CD4-positive, alpha-beta T cell treated with Interleukin-10 for 1 hour (primary cell): ENCODE results near the gene TAGLN3.
"Not testable (repeated sequence)": the region's sequence is repeated elsewhere in the genome, so short reads cannot be mapped to it uniquely, and the experiment has no call there.

ENCODE experiments used
- DNase-seq: peaks from one replicate; pipeline ENCODE4 v3.0.0-alpha.2; 2020

Gene TAGLN3

DNA sequence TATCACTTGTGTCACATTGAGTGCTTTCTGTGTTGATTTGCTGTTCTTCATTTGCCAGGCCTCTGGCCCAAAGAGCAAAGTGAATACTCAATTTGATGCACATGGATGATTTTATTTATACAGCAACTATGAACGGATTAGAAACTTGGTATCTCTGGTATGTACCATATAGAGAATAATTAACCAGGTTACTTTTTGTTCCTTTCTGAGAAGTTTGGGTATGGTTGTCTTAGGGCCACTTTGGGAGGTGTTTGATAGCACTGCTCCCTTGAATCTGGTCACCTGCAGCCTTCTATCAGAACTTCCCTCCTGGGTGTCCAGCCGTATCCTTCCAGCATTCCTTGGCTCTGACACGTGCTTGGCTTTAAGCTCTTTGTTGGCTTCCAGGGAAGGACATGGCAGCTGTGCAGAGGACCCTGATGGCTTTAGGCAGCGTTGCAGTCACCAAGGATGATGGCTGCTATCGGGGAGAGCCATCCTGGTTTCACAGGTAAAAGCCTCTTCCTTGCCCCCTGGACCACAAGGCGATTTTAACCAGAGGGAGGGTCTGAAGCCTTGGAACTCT lies 12.7 kb downstream of the TAGLN3 start:
- DNase-seq, result no peak

DNA sequence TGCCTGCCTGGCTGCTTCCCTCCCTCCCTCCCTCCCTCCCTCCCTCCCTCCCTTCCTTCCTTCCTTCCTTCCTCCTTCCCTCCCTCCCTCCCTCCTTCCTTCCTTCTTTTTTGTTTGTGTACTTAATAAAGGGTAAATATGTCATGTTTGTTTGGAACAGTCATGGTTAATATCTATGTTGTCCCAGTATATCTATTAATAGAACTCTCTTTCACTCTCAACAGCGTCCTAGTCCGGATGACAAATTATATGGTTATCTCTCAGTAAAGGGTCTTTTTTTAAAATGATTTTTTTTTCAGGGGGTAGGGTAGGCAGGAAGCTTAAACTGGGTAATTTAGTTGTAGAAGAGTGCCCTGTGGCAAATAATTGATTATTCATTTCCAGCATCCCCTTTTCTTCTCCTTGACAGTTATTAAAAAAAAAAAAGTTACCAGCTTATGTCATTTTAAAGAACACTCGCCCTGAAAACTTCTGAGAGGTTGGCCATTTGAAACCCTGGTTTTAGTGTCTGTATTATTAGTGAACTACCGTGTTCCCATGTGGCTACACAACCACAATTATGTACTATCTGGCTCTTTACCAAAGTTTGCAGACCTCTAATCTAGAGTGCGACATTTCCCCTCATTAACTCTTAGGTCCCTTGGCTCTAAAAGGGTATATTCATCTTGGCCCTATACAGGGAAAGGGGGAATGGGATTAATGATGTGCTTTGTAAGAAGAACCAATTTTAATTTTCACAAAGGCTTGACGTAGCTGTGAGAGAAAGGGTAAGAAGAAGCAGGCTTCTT lies 13.7 kb downstream of the TAGLN3 start:
- DNase-seq, result no peak

DNA sequence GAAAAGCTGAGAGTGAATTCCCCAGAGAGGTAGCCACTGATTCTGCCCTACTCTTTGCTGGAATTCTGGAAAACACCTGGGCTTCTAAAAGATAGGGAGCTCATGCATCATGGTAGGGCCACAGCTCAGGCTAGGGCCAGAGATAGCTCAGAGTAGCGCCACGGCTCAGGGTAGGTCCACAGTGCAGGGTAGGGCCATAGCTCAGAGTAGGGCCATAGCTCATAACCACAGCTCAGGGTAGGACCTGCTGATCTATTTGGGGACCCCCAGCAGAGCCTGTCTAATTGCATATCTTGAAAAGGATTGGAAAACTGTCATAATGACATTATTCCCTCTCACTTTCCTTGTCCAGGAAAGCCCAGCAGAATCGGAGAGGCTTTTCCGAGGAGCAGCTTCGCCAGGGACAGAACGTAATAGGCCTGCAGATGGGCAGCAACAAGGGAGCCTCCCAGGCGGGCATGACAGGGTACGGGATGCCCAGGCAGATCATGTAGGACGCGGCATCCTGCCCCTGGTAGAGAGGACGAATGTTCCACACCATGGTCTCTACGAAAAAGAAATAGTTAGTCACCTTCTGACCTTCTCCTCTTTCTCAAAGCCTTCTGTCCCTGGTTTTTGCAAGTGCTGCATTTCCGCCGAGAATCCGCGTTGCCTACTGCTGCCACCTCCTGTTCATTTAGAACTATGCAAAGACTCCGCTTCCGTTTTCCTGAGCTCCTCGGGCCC lies 14.5 kb downstream of the TAGLN3 start:
- peak; percentile 62 for DNase-seq

DNA sequence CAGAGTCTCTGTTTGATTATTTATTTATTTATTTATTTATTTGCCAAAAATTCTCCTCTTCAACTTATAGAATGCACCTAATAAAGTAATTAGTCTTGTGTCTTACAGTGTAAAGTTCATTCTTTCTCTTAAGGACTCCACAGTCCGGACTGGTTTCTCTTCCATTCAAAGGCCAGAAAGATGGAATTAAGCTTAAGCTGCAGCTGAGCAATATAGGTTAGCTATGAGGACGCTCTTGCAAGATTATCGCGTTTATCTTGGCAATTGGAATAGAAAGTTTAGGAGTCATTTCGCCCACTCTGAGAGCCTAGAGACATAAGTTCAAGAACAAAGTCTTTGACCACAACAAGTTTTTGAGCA lies 15.0 kb downstream of the TAGLN3 start:
- DNase-seq, result no peak

DNA sequence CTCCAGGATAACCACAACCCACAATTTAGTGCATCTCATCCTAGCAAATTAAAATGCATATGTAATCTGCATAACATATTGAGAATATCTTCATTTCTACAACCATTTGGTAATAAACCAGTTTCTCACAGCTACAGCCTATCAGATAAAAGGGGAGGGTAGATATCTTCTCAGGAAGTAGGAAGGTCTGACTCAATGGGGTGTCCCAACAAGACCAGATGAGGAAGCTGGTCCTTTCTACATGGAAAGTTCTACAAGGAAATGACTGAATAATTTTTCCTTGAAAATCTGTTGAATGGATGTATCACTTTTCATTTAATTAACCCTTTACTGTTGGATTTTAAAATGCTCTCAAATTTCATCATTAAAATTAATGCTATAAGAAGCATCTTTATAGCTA lies 18.4 kb downstream of the TAGLN3 start:
- DNase-seq, result no peak

DNA sequence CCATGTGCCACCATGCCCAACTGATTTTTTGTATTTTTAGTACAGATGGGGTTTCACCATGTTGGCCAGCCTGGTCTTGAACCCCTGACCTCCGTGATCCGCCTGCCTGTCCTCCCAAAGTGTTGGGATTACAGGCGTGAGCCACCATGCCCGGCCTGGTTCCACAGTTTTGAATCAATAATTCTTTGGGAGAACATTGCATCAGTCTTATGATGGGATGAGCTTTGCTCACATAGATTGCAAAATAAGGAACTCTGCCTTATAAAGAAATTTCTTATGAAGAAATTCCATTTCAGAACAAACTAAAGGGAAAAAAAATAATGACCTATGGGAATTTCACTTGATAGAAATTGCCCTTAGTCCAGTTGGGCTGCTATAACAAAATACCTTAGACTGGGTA lies 20.0 kb downstream of the TAGLN3 start:
- no peak for DNase-seq

DNA sequence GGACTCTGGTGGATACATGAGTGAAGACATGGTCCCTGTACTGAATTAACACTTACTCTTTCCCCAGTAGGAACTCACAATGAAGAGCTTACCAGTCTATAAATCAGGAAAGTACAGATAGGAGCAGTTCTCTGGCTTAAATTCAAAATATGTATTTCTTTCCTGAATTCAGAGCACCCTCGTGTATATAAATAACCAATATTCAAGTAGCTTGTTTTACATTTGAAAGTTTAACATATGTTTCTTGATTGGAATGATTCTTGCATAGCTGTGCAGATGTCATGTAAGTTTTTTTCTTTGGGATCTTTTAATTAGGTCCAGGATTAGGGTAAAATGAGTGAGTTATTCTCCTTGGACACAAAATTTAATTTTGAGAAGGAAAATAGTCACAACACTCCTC lies 21.0 kb downstream of the TAGLN3 start:
- DNase-seq, result no peak

DNA sequence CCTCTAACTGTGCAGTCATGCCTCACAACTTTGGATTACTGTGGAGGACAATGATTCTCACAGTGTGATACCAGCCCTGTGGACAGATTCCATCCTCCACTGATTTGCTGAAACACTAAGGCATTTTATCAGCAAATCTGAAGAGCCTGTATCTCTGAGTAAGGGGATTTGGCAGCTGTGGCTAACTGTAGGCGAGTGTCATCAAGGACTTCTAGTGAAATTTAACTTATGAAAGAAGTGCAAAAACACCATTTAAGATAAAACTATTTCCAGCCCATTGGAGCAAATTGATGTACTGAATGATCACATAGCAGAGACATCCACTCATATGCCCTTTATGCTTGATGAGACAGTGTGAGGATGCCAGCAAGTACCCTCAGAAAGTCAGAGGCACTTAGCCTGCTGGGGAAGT lies 22.0 kb downstream of the TAGLN3 start:
- no peak for DNase-seq

DNA sequence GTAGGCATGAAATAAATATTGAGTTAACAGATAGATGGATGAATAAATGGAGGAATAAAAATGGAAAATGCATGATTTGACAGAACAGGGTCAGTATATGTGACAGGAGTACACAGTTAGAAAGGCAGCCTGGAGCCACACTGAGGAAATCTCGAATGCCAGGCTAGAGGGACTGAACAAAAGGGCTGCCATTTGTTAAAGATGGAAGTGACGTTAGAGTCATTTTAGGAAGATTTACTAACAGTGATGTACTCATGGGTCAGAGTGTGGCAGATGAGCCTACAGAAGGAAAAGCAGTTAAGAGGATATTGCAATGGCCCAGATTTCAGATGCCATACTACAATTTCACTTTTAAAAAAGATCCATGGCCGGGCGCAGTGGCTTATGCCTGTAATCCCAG lies 28.4 kb downstream of the TAGLN3 start:
- no peak for DNase-seq

DNA sequence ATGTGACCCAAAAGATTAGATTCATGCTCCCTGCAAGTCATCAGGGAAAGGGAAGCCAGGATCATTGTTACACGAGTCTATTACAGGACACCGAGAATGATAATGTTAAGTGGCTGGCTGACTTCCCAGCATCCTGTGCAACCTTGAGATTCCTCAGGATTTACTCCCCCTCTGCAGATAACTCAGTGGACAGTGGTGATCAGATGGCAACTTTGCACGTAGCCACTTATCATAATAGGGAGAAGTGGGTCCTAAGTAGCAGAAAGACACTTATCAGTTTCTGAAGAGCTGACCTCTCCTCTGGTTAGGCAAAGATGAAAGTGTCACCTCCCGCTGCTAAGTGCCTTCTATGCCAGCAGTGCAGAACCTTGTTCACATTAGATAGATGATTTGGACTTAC lies 29.1 kb downstream of the TAGLN3 start:
- DNase-seq, result no peak

DNA sequence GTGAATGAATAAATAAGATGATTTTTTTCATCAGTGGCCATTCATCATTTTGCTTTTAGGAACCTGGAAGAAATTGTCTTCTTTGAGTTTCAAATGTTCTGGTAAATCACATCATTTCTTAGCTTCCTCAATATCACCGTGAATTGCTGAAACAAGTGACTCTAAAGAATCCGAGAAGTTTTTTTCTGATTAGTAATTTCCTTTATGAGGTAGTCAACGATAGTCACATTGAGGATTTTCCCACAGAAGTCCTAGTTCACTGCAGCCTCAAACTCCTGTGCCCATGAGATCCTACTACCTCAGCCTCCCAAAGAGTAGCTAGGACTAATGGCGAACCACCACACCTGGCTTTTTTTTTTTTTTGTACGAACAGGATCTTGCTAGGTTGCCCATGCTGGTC lies 32.2 kb downstream of the TAGLN3 start:
- DNase-seq, result no peak

DNA sequence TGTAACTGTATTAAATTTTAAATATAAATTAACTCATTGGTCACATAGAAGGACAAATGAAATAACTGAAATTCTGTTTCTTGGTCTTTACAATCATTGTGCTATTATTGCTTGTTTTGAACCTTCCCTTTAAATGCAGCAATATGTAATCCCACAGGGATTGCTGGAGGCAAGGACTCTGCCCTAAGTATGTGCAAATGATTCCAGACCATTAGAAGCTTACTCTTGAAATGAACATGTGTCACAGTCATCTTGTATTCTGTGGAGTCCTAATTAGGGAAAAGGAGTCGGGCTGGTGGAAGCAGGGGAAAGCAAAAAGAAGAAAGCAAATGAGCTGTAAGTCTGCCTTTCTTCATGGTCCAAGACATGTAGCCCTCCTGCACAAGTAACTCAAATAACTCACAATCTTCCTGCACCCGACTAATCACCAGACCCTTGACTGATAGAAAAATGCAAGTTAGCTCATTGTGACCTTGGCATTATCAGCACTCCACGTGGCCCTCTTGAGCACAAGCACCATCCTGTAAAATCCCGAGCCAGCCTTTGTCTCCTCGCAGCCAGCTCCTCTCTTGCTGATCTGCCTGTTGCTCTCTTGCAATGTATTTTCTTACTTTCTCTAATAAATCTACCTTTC lies 33.5 kb downstream of the TAGLN3 start:
- no peak for DNase-seq

DNA sequence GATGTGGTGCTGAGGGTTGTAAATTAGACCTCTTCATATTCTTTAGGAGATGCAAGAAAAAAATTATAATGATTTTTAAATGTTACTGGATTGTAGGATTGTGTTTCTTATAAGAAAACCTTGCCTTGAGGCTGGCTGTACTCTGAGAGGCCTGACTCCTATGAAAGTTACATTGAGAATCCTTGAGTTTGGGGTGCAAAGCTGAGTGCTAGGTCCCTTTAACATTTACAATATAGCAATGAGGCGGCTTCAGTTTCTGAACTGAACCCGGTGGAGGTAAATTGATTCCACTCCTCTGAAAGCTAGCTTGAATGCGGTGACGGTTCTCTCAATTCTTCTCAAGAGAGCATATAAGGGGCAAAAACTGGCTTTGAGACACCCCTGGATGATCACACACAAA lies 35.7 kb downstream of the TAGLN3 start, which contains the start of gene TMPRSS7:
Gene TMPRSS7, plus strand, starts transcription at position 301 of the 400 bp plus-strand sequence. CDS start 110 bp downstream, outside the sequence.
- DNase-seq, result no peak

DNA sequence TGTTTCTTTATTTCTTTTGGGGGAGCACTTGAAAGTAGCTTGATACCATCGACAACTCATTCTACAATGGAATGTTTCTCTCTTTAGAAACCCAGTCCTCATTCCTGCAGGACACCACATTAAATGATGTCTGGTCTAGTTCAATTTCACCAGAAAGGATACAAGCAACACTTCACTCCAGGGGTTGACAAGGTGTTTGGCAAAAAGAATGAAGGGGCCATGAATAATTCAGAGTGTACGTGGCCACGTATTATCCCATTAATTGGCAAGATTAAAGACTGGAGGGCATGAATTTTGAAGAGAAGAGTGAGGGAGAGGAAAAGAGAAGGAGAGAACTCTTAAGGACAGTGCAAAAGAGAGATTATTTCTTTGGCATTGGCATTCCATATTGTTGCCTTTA lies 36.5 kb downstream of the TAGLN3 start:
- no peak for DNase-seq

DNA sequence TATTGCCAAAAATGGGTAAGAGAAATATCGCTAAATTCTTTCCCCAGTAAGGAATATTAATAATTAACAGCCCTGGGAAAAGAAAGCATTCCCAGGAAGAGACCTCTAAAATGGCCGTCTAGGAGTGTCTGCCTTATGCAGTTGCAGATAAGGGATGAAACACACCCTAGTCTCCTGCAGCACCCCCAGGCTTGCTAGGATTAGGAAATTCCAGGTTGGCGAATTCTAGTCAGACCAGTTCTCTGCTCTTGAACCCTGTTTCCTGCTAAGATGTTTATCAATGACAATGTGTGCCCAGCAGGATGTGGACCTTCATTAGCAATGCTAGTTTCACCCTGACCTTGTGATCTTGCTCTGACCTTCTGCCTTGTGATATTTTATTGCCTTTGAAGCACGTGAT lies 38.5 kb downstream of the TAGLN3 start:
- not testable (repeated sequence) for DNase-seq

DNA sequence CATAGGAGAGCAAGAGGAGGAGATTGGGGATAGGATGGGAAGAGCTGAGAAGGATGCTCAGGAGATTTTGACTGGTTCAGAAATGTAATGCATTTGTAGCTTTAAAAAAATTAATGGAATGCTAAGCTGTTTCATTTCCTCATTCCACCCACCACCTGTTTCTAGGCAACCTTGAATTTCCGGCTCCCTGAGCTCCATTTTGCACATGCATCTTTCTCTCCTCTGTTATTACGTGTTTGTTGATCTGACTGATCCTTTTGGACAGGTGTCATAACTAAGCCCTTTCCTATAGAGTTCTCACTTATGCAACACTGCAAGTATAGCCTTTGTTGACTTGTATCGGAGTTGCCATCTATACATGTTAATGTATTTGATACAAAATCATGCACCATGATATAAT lies 40.1 kb downstream of the TAGLN3 start:
- no peak for DNase-seq

DNA sequence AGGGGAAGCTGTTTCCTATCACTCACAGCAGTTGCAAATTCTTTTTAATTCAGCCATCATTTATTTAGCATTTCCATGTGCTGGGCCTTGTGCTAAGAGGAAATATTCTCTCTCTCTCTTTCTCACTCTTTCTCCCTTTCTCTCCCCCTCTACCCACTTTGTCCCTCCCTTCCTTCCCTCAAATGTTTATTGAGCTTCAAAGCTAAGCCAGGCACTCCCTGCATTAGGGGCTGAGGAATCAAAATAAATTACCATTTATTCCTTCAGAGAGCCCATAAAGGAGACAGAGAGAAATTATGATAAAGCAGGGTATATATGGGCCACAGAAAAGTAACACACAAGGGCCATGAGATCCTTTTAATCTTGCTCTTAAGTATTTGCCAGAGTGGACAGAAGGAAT lies 42.6 kb downstream of the TAGLN3 start:
- DNase-seq, result no peak

DNA sequence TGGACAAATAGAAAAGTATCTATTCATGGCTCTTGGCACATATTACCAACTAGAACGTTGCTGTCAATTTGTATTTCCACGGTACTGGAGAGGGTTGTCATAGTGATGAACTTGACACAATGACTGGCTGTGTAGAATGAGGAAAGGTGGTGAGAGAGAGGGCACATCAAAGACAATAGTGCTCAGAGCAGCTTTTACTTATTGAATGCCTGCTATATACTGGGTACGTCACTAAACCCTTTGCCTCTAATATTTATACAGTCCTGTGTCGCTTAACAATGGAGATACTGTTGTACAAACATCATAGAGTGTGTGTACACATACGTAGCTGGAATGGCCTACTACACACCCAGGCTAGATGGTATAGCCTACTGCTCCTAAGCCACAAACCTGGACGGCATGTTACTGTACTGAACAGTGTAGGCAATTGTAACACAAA lies 44.1 kb downstream of the TAGLN3 start:
- DNase-seq, result no peak

DNA sequence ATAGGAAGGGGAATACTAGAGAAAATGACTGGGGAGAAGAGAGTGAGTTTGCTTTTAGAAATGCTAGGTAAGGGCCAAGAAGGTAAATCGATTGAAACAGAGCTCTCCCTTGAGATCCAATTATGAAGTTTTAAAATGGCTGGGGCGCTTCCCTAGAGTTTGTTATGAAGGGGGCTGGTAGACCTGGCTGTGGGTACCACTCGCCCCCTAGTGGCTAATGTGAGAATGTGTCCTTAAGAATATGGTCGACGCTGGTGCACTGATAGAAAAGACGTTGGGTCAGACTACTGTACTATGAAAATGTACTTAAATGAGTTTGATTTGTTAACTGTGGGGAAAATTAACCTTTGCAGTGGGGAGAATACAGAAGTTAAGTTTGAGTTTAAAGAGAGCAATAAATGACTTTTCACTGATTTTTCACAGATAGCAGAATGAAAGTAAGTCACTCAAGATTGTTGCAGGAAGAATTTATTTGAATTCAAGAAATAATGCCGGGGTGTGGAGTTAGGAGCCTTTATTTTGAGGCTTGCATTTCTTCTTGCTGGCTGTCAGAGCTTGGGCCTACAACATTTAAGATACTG lies 45.0 kb downstream of the TAGLN3 start:
- peak; percentile 67 for DNase-seq

DNA sequence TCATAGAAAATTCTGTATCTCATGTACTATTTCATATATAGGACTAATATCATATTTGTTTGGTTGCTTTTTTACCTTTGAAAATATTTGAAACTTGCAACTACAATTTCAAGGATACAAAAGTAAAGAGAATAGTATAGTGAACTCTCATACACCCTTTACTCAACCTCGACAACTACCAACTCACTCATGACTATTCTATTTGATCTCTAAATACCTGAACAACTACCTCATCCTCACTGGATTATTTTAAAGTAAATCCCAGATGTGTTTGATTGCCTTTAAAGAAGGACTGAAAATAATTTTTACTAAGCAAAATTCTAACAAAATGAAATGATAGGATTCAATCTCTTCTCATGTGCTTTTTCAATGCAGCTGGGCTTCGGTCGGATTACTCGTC lies 47.9 kb downstream of the TAGLN3 start:
- no peak for DNase-seq

DNA sequence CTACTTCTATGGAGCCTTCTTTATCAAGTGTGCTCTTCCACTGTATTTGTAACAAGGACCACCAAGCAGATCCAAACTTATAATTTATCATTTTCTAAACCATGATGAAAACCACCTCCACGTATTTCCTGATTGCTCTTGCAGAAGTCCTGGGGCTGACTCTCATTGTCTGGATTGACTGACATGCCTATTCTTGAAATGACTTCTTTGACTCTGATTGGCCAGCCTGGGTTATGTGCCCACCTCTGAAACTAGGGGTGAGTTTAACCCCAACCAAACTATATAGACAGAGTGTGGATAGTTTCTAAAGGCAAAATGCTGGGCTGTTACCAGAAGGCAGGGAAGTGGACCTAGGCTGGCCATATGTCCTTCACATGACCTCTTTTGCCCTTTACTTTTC lies 48.5 kb downstream of the TAGLN3 start:
- no peak for DNase-seq

DNA sequence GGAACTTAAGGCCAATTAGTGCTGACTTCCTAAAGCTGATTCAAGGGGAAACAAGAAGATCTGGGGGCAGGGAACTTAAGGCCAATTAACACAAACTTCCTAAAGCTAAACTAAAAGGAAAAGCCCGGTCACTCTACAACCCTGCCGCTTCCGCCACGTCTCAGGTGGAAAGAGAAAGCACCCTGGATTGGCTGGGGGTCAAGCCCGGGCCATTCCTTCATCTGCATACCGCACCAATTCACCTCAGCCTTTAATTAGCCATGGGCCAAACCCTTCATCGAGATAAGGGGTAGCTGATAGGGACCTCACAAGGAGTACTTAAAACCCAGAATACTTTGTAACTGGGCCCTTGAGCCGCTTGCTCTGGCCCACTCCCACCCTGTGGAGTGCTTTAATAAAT lies 50.2 kb downstream of the TAGLN3 start:
- no peak for DNase-seq

DNA sequence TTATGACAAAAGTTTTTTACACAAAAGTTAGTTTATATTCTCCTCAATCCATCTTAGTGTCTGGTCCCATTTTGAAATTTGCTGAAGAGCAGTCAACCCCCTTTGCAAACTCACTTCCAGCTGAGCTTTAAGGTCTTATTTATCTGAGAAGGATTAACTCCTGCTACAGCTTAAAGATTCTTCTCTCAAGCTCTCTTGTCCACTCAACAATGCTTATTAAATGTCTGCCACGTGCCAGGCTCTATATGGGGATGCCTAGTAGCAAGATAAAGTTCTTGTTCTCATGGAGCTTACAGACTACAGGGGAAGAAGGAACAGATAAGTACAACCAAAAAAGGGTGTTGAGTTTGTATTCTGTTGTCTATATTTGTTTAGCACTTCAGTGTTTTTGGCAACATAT lies 54.5 kb downstream of the TAGLN3 start:
- DNase-seq, result no peak
